Measurements from ENCODE around the gene RGS9.

The RGS9 gene

GRCh38 chr17:65166787-65167186 lies 29.6 kb downstream of the RGS9 start:
- Histone ChIP-seq H3K27me3 (ENCODE audit: low read length) (no peaks in the 10 kb centered on the region), H2AFZ (ENCODE audit: low read depth, low read length, severe bottlenecking) (no peak overlapping the region), H3K9me3 (ENCODE audit: insufficient read depth, low read length) (no peaks in the 10 kb centered on the region), H3K27ac (ENCODE audit: low read depth, low read length) (no peak overlapping the region), H3K79me2 (ENCODE audit: insufficient read depth, low read length) (no peaks in the 10 kb centered on the region), H3K9ac (ENCODE audit: low read length) (no peak overlapping the region), H3K36me3 (ENCODE audit: low read length) (no peaks in the 10 kb centered on the region), H3K4me2 (ENCODE audit: low read depth, low read length, poor library complexity, severe bottlenecking) (no peak overlapping the region), H3K4me3 (ENCODE audit: insufficient read depth, low read length, poor library complexity, severe bottlenecking) (no peak overlapping the region), H3F3A (ENCODE audit: insufficient read depth) (no peaks in the 10 kb centered on the region), H4K20me1 (ENCODE audit: low read depth, low read length) (no peaks in the 10 kb centered on the region), H3K9me2 (replicated peaks; ENCODE audit: insufficient read depth, low read length) (no peaks in the 10 kb centered on the region)
- TF ChIP-seq EZH2phosphoT487 (conservative IDR thresholded peaks at IDR 0.05; ENCODE audit: low read length): no peak
- TF ChIP-seq CTCF (IDR thresholded peaks at IDR 0.05; ENCODE audit: insufficient read depth, low read length, poor library complexity, severe bottlenecking): no peak

- Histone ChIP-seq H3K4me2 (ENCODE audit: low read depth, low read length, poor library complexity, severe bottlenecking) (no peak overlapping the region), H3K4me3 (ENCODE audit: insufficient read depth, low read length, poor library complexity, severe bottlenecking) (no peak overlapping the region), H3K36me3 (ENCODE audit: low read length) (no peaks in the 10 kb centered on the region), H3K27ac (ENCODE audit: low read depth, low read length) (no peak overlapping the region), H3K27me3 (ENCODE audit: low read length) (no peaks in the 10 kb centered on the region), H2AFZ (ENCODE audit: low read depth, low read length, severe bottlenecking) (no peak overlapping the region), H3K79me2 (ENCODE audit: insufficient read depth, low read length) (no peaks in the 10 kb centered on the region), H3K9me2 (replicated peaks; ENCODE audit: insufficient read depth, low read length) (no peaks in the 10 kb centered on the region), H3F3A (ENCODE audit: insufficient read depth) (no peaks in the 10 kb centered on the region), H4K20me1 (ENCODE audit: low read depth, low read length) (no peaks in the 10 kb centered on the region), H3K9ac (ENCODE audit: low read length) (no peak overlapping the region), H3K9me3 (ENCODE audit: insufficient read depth, low read length) (no peaks in the 10 kb centered on the region)
- TF ChIP-seq CTCF (IDR thresholded peaks at IDR 0.05; ENCODE audit: insufficient read depth, low read length, poor library complexity, severe bottlenecking) (no peak), EZH2phosphoT487 (conservative IDR thresholded peaks at IDR 0.05; ENCODE audit: low read length) (no peak)
Observed at GRCh38 chr17:65167566-65167965, 30.4 kb downstream of the RGS9 start.

- Histone ChIP-seq H3K9me3 (ENCODE audit: insufficient read depth, low read length) (no peaks in the 10 kb centered on the region), H3K9me2 (replicated peaks; ENCODE audit: insufficient read depth, low read length) (no peaks in the 10 kb centered on the region), H2AFZ (ENCODE audit: low read depth, low read length, severe bottlenecking) (no peak overlapping the region), H3K4me2 (ENCODE audit: low read depth, low read length, poor library complexity, severe bottlenecking) (no peak overlapping the region), H3F3A (ENCODE audit: insufficient read depth) (no peaks in the 10 kb centered on the region), H3K4me3 (ENCODE audit: insufficient read depth, low read length, poor library complexity, severe bottlenecking) (no peak overlapping the region), H3K9ac (ENCODE audit: low read length) (no peak overlapping the region), H3K36me3 (ENCODE audit: low read length) (no peaks in the 10 kb centered on the region), H3K27ac (ENCODE audit: low read depth, low read length) (no peak overlapping the region), H3K79me2 (ENCODE audit: insufficient read depth, low read length) (no peaks in the 10 kb centered on the region), H3K27me3 (ENCODE audit: low read length) (no peaks in the 10 kb centered on the region), H4K20me1 (ENCODE audit: low read depth, low read length) (no peaks in the 10 kb centered on the region)
- TF ChIP-seq CTCF (IDR thresholded peaks at IDR 0.05; ENCODE audit: insufficient read depth, low read length, poor library complexity, severe bottlenecking): no peak
- TF ChIP-seq EZH2phosphoT487 (conservative IDR thresholded peaks at IDR 0.05; ENCODE audit: low read length): no peak
Observed at GRCh38 chr17:65169691-65170090, 32.5 kb downstream of the RGS9 start.

Measured in SU-DHL-6 (cell line).